ENCODE measurements around the gene KNSTRN.

The KNSTRN gene

GRCh38 chr15:40425681-40426080 lies 43.2 kb downstream of the KNSTRN start:
- no peak overlapping the region for H3K27ac ChIP-seq
- TF ChIP-seq ZFX (IDR thresholded peaks at IDR 0.05; ENCODE audit: borderline replicate concordance): no peak
- TF ChIP-seq, protein P1, sequence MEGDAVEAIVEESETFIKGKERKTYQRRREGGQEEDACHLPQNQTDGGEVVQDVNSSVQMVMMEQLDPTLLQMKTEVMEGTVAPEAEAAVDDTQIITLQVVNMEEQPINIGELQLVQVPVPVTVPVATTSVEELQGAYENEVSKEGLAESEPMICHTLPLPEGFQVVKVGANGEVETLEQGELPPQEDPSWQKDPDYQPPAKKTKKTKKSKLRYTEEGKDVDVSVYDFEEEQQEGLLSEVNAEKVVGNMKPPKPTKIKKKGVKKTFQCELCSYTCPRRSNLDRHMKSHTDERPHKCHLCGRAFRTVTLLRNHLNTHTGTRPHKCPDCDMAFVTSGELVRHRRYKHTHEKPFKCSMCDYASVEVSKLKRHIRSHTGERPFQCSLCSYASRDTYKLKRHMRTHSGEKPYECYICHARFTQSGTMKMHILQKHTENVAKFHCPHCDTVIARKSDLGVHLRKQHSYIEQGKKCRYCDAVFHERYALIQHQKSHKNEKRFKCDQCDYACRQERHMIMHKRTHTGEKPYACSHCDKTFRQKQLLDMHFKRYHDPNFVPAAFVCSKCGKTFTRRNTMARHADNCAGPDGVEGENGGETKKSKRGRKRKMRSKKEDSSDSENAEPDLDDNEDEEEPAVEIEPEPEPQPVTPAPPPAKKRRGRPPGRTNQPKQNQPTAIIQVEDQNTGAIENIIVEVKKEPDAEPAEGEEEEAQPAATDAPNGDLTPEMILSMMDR (IDR thresholded peaks at IDR 0.05): no peak

DNA sequence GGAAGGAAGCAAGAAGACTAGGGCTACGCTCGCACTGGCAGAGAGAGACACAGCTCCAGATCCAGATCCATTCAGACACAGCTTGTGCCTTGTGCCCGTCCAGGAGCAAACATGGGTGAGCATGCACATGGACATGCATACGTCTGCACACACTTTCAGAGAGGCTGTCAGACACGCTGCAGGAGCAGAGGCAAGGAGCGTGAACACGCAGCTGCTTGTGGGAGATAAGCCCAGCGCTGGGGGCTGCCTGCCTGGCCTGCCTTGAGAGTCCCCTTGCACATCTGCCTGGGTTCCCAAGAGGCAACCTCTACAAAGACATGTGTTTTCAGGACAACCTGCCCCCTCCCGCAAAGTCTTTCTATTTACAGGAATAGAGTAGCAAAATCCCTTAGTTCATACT lies 44.7 kb downstream of the KNSTRN start:
- TF ChIP-seq, protein P1 (IDR thresholded peaks at IDR 0.05): no peak
- TF ChIP-seq ZFX (IDR thresholded peaks at IDR 0.05; ENCODE audit: borderline replicate concordance): no peak

GRCh38 chr15:40428185-40428584 lies 45.7 kb downstream of the KNSTRN start:
- TF ChIP-seq, protein P1 (IDR thresholded peaks at IDR 0.05): no peak
- TF ChIP-seq ZFX (IDR thresholded peaks at IDR 0.05; ENCODE audit: borderline replicate concordance): no peak
- no peak overlapping the region for H3K27ac ChIP-seq

More for the DNA sequence above, 44.7 kb downstream of the KNSTRN start:
- H3K27ac ChIP-seq: no peak overlapping the region

- H3K27ac ChIP-seq: no peak overlapping the region
- no peak for TF ChIP-seq ZFX (IDR thresholded peaks at IDR 0.05; ENCODE audit: borderline replicate concordance)
- TF ChIP-seq, protein P1 (IDR thresholded peaks at IDR 0.05): no peak
Observed at GRCh38 chr15:40429068-40429710, 46.7 kb downstream of the KNSTRN start.

GRCh38 chr15:40430271-40430805 lies 47.8 kb downstream of the KNSTRN start:
- TF ChIP-seq, protein P1 (IDR thresholded peaks at IDR 0.05): no peak
- TF ChIP-seq ZFX (IDR thresholded peaks at IDR 0.05; ENCODE audit: borderline replicate concordance): no peak
- peak overlapping the region; percentile 63 for H3K27ac ChIP-seq

GRCh38 chr15:40435023-40435709 lies 52.6 kb downstream of the KNSTRN start:
- TF ChIP-seq, protein P1 (IDR thresholded peaks at IDR 0.05): no peak
- no peak for TF ChIP-seq ZFX (IDR thresholded peaks at IDR 0.05; ENCODE audit: borderline replicate concordance)
- no peak overlapping the region for H3K27ac ChIP-seq

- H3K27ac ChIP-seq: no peak overlapping the region
- TF ChIP-seq ZFX (IDR thresholded peaks at IDR 0.05; ENCODE audit: borderline replicate concordance): no peak
- TF ChIP-seq, protein P1 (IDR thresholded peaks at IDR 0.05): no peak
Observed at GRCh38 chr15:40435710-40436089, 53.2 kb downstream of the KNSTRN start.
